Naive B cell (primary cell): Measurements from ENCODE around the gene DUS2. TPM values are rescaled to one million over a fixed set of nuclear protein-coding genes. Genes with fewer than 3 reads are reported as not detected.
A peak's percentile ranks its signal among the peaks of the same experiment; 100 is the strongest.
"Not testable (repeated sequence)": the region's sequence is repeated elsewhere in the genome, so short reads cannot be mapped to it uniquely, and the experiment has no call there.

ENCODE experiments used
- ATAC-seq, 2 donors: fragments of 150-1000 bp; cut with Tn5 transposase; 2 replicates each; pipeline ENCODE4 v1.10.0; 2021; ENCODE audit warnings: low read depth in 2 of 2, mild to moderate bottlenecking in 2 of 2, moderate library complexity in 2 of 2
- DNase-seq: peaks from one replicate; pipeline ENCODE4 v3.0.0; 2022
- H3K27ac Mint-ChIP-seq, 6 donors: one replicate each; pipeline ENCODE4 v1.8.0; 2020 to 2022; ENCODE audit warnings: mild to moderate bottlenecking in 6 of 6, mixed read lengths in 6 of 6, moderate library complexity in 5 of 6, inconsistent platforms in 2 of 6
- H3K27me3 Mint-ChIP-seq, 3 donors: one replicate each; pipeline ENCODE4 v1.8.0; 2021 to 2022; ENCODE audit warnings: mixed read lengths in 3 of 3, mild to moderate bottlenecking in 1 of 3
- H3K36me3 Mint-ChIP-seq, 2 donors: one replicate each; pipeline ENCODE4 v1.8.0; 2020 to 2022; ENCODE audit warnings: mixed read lengths in 2 of 2, inconsistent platforms in 1 of 2, mild to moderate bottlenecking in 1 of 2
- H3K4me1 Mint-ChIP-seq, 3 donors: one replicate each; pipeline ENCODE4 v1.8.0; 2020 to 2022; ENCODE audit warnings: mixed read lengths in 3 of 3, inconsistent platforms in 1 of 3, mild to moderate bottlenecking in 1 of 3, moderate library complexity in 1 of 3
- H3K4me3 Mint-ChIP-seq, 8 donors: one replicate each; pipeline ENCODE4 v1.8.0; 2020 to 2022; ENCODE audit warnings: mild to moderate bottlenecking in 8 of 8, mixed read lengths in 8 of 8, moderate library complexity in 8 of 8, inconsistent platforms in 2 of 8
- H3K9me3 Mint-ChIP-seq, 7 donors: one replicate each; pipeline ENCODE4 v1.8.0; 2020 to 2022; ENCODE audit warnings: mixed read lengths in 7 of 7, mild to moderate bottlenecking in 5 of 7, inconsistent platforms in 2 of 7, moderate library complexity in 1 of 7
- polyA plus RNA-seq, 6 donors: library from polyadenylated mRNA; unstranded; fragments of 300-500 nt; fragmentation: Illumina TruSeq; gene quantifications; one replicate each; pipeline ENCODE4 v1.2.3, GENCODE V29; 2021; ENCODE audit warnings: low read depth in 6 of 6

Gene DUS2
- polyA plus RNA-seq, 6 donors from 2014 or later = 36.8 to 51.8 (median 49.9) TPM

DNA sequence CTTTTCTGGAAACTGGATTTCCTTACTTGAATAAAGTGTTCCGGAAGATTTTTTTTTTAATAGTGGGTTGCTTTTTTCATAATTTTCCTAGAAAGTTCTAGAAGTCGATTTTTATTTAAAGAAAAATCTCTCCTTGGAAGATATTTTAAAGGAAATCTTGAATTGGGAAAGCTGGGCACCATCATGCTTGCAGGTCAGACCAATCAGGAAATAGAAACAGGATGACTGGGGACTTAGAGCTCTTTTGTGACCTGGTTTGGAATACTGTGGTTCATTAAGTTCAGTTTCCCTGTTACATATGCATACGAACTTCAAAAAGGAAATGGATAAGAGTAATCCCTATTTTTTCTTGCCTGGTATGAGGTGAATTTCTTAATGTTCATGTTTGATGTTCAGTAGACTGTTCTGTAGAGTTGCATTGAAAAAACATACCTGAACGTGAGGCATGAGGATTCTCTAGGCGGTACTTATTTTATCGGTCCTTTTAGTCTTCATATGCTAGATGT is 63.3 kb downstream of the DUS2 start:
- Mint-ChIP-seq H3K9me3 (no peaks in the 10 kb centered on the region), H3K27ac (peak overlapping the region; percentile 30 to 98 (median 90)), H3K27me3 (no peaks in the 10 kb centered on the region), H3K4me1 (peaks cover 62 to 69% (median 67%) of the 10 kb centered on the region in 3 donors), H3K4me3 (peak overlapping the region; percentile 87 to 99 (median 95)), H3K36me3 (no peaks in the 10 kb centered on the region)
- ATAC-seq = no peak
- DNase-seq = no peak

- peaks cover 62 to 69% (median 67%) of the 10 kb centered on the region in 3 donors for H3K4me1 Mint-ChIP-seq
- no peaks in the 10 kb centered on the region for H3K9me3 Mint-ChIP-seq
- peak overlapping the region; percentile 30 to 98 (median 74) for H3K27ac Mint-ChIP-seq
- ATAC-seq = no peak
- H3K36me3 Mint-ChIP-seq = no peaks in the 10 kb centered on the region
- H3K4me3 Mint-ChIP-seq = peak overlapping the region; percentile 87 to 99 (median 95)
- no peak for DNase-seq
- no peaks in the 10 kb centered on the region for H3K27me3 Mint-ChIP-seq
Measured at GRCh38 chr16:68086860-68087268, 63.8 kb downstream of the DUS2 start.

- ATAC-seq (no peak), DNase-seq (no peak)
- Mint-ChIP-seq H3K9me3 (no peaks in the 10 kb centered on the region), H3K36me3 (no peaks in the 10 kb centered on the region), H3K27ac (peak overlapping the region in 2 of 6 donors; percentile 54 to 86), H3K4me3 (peak overlapping the region; percentile 30 to 99 (median 88)), H3K4me1 (peaks cover 55 to 67% (median 67%) of the 10 kb centered on the region in 3 donors), H3K27me3 (no peaks in the 10 kb centered on the region)
Measured at GRCh38 chr16:68087688-68088087, 64.6 kb downstream of the DUS2 start.

DNA sequence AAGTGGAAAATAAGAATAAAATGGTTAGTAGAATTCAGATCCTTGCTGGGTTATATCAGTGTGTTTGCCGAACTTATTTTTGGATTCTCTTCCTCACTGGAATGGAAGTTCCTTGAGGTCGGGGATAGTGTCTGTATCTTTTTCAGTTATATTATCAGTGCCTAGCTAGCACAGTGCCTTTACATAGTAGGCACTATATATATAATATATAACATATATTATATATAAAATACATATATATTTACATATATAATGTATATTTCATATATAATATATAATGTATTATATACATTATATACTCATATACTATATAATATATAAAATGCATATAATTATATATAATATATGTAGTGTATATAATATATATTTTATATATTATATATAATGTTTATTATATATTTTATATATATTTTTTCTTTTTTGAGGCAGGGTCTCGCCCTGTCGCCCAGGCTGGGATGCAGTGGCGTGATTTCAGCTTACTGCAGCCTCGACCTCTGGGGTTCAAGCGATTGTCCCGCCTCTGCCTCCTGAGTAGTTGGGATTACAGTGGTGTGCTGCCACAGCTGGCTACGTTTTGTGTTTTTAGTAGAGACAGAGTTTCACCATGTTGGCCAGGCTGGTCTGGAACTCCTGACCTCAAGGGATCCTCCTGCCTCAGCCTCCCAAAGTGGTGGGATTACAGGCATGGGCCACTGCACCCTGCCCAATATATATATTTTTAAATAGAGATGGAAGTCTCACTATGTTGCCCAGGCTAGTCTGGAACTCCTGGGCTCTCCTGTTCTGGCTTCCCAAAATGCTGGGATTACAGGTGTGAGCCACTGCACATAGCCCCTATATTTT is 65.3 kb downstream of the DUS2 start:
- ATAC-seq (no peak), DNase-seq (no peak)
- Mint-ChIP-seq H3K9me3 (no peaks in the 10 kb centered on the region), H3K27ac (peak overlapping the region; percentile 30 to 86 (median 64)), H3K4me3 (peak overlapping the region; percentile 42 to 99 (median 84)), H3K27me3 (no peaks in the 10 kb centered on the region), H3K36me3 (no peaks in the 10 kb centered on the region), H3K4me1 (peaks cover 52 to 67% (median 65%) of the 10 kb centered on the region in 3 donors)

DNA sequence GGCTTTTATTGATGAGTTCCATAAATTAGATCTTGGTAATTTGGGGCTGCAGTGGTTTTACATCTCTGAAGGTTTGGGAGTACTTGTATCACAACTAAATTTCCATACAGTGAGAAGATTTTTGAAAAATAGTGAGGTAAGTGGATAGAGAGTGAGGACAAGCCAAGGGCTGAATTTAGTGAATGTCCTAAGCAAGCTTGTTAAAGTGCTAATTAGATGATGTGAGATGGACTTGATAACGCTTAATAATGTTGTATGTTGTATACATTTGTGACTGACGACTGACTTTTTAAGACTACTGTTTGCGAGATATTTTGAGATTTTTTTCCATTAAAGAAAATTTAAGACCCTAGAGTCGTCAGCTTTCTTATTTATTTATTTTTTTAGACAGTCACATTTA is 66.0 kb downstream of the DUS2 start:
- no peak for ATAC-seq

GRCh38 chr16:68090130-68090529 is 67.0 kb downstream of the DUS2 start:
- ATAC-seq (no peak), DNase-seq (peak; percentile 32)
- Mint-ChIP-seq H3K27me3 (no peaks in the 10 kb centered on the region), H3K9me3 (no peaks in the 10 kb centered on the region), H3K27ac (peak overlapping the region in 5 of 6 donors; percentile 77 to 97 (median 90)), H3K36me3 (no peaks in the 10 kb centered on the region), H3K4me3 (peak overlapping the region; percentile 78 to 92 (median 84)), H3K4me1 (peaks cover 54 to 74% (median 71%) of the 10 kb centered on the region in 3 donors)

More for the DNA sequence above, 66.0 kb downstream of the DUS2 start:
- peak overlapping the region; percentile 30 to 77 (median 64) for H3K27ac Mint-ChIP-seq
- peak overlapping the region; percentile 42 to 92 (median 82) for H3K4me3 Mint-ChIP-seq
- H3K27me3 Mint-ChIP-seq = no peaks in the 10 kb centered on the region
- no peaks in the 10 kb centered on the region for H3K36me3 Mint-ChIP-seq
- peaks cover 49 to 67% (median 65%) of the 10 kb centered on the region in 3 donors for H3K4me1 Mint-ChIP-seq
- no peaks in the 10 kb centered on the region for H3K9me3 Mint-ChIP-seq
- DNase-seq = no peak

GRCh38 chr16:68090533-68090932 is 67.4 kb downstream of the DUS2 start:
- Mint-ChIP-seq H3K36me3 (no peaks in the 10 kb centered on the region), H3K27me3 (no peaks in the 10 kb centered on the region), H3K4me3 (peak overlapping the region; percentile 78 to 92 (median 84)), H3K9me3 (no peaks in the 10 kb centered on the region), H3K27ac (peak overlapping the region; percentile 53 to 97 (median 92)), H3K4me1 (peaks cover 56 to 77% (median 74%) of the 10 kb centered on the region in 3 donors)
- no peak for DNase-seq
- peak; percentile 41 to 48 for ATAC-seq

- DNase-seq (no peak), ATAC-seq (no peak)
- Mint-ChIP-seq H3K27ac (peak overlapping the region; percentile 58 to 95 (median 82)), H3K4me3 (peak overlapping the region; percentile 39 to 83 (median 74)), H3K27me3 (no peaks in the 10 kb centered on the region), H3K36me3 (no peaks in the 10 kb centered on the region), H3K4me1 (peaks cover 62 to 86% (median 84%) of the 10 kb centered on the region in 3 donors), H3K9me3 (no peaks in the 10 kb centered on the region)
Measured at GRCh38 chr16:68091380-68092261, 68.5 kb downstream of the DUS2 start.

- H3K27me3 Mint-ChIP-seq, H3K9me3 Mint-ChIP-seq, DNase-seq, H3K36me3 Mint-ChIP-seq, ATAC-seq: not testable (repeated sequence)
- Mint-ChIP-seq H3K27ac (peak overlapping the region; percentile 18 to 95 (median 69)), H3K4me1 (peaks cover 63 to 87% (median 86%) of the 10 kb centered on the region in 3 donors), H3K4me3 (peak overlapping the region in 7 of 8 donors; percentile 3 to 78 (median 62))
Measured at GRCh38 chr16:68092275-68092674, 69.2 kb downstream of the DUS2 start.

DNA sequence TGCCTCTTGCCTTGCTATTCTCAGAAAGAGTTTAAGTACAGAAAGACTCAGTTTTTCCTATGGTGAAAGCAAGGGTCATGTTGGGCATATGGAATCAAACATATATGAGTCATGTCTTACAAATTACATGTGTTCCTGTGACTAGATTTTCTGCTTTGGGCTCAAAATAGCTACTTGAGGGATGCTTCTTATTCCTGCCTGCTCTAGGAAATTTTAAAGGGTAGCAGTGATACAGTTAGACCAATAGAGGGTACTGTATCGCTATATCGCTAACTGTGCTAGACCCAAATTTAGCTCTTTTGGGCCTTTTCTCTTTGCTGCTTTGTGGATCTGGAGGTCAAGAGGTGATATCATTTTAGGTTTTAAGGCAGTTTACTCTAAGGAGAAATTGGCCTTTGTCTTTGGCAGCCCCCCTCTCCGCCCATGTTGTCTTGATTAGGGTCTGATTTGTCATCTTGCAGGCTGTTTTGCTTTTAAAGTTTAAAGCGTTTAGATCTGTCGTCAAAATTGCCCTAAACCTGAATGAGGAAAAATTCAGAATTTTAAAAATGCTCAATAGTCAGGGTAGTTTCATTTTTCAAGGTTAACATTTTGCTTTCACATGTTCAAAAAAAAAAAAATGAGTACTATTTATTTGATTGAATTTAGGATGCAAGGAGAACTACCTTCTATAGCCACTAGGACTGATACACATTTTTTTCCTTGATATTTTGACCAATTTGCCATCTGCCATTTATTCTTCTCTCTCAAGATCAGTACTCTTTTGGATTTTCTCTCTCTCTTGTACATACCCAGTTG is 70.9 kb downstream of the DUS2 start:
- Mint-ChIP-seq H3K9me3 (no peaks in the 10 kb centered on the region), H3K36me3 (no peaks in the 10 kb centered on the region), H3K4me1 (peaks cover 65 to 91% (median 90%) of the 10 kb centered on the region in 3 donors), H3K27me3 (no peaks in the 10 kb centered on the region), H3K4me3 (peak overlapping the region in 6 of 8 donors; percentile 17 to 60 (median 42)), H3K27ac (peak overlapping the region; percentile 46 to 91 (median 83))
- DNase-seq (no peak), ATAC-seq (peak; percentile 64 to 72)

DNA sequence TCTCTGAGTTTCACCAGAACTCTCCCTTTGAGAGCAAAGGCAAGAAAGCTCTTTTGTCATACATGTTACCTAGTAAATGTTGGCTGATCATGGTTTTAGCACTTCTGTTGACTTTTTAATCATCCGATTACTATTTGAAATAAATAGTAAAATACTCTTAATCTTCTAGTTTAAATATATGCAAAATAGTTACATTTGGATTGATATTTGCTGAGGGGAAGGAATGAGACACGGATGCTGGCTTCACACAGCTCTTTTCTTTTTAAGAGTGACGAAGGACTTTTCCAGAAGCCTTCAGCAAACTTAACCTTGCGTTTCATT is 71.5 kb downstream of the DUS2 start:
- no peaks in the 10 kb centered on the region for H3K36me3 Mint-ChIP-seq
- H3K4me3 Mint-ChIP-seq = peak overlapping the region in 3 of 8 donors; percentile 51 to 75 (median 70)
- ATAC-seq (no peak), DNase-seq (no peak)
- no peaks in the 10 kb centered on the region for H3K9me3 Mint-ChIP-seq
- peaks cover 62 to 88% (median 87%) of the 10 kb centered on the region in 3 donors for H3K4me1 Mint-ChIP-seq
- no peaks in the 10 kb centered on the region for H3K27me3 Mint-ChIP-seq
- H3K27ac Mint-ChIP-seq = peak overlapping the region in 4 of 6 donors; percentile 80 to 91 (median 88)

DNA sequence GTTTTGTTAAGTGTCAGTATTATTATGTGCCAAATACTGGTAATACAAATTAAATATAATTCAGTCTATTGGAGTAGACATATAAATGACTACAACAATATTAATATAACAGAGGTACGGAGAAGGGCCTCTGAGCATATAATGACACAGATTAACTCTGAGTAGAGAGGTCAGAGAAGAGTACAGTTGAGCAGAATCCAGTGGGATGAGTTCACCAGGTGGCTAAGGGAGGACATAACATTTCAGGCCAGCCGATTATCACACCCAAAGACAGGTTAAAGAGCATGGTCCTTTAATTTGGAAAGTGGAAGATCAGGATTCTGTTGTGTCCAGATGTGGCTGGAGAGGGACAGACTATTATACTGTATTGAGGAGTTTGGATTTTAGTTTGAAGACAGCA is 73.4 kb downstream of the DUS2 start:
- H3K27ac Mint-ChIP-seq = peak overlapping the region in 5 of 6 donors; percentile 14 to 67 (median 49)
- H3K4me3 Mint-ChIP-seq = peak overlapping the region in 1 of 8 donors; percentile 48

More for the DNA sequence above, 73.4 kb downstream of the DUS2 start:
- Mint-ChIP-seq H3K27me3 (no peaks in the 10 kb centered on the region), H3K9me3 (no peaks in the 10 kb centered on the region), H3K36me3 (no peaks in the 10 kb centered on the region), H3K4me1 (peaks cover 54 to 88% (median 79%) of the 10 kb centered on the region in 3 donors)
- DNase-seq (no peak), ATAC-seq (no peak)
